Sigmoid colon (tissue), 4 donors: ENCODE data around the gene SERPINB11.

Experiments used
- EP300 ChIP-seq, 4 donors: sonication (generic); formaldehyde crosslinking; IDR thresholded peaks; one replicate each; pipeline ENCODE4 v1.6.1; 2017; ENCODE audit warnings: antibody characterized with exemption in 4 of 4
- TF ChIP-seq, protein P1 (sequence below), 4 experiments: fragments of 450-650 bp in 3 of 4; fragments of 200-600 bp in 1 of 4; IDR thresholded peaks; one replicate each; pipeline ENCODE4 v1.5.1; 2016 to 2019; ENCODE audit warnings: antibody characterized with exemption in 4 of 4, mild to moderate bottlenecking in 3 of 4, moderate library complexity in 2 of 4

DNA sequence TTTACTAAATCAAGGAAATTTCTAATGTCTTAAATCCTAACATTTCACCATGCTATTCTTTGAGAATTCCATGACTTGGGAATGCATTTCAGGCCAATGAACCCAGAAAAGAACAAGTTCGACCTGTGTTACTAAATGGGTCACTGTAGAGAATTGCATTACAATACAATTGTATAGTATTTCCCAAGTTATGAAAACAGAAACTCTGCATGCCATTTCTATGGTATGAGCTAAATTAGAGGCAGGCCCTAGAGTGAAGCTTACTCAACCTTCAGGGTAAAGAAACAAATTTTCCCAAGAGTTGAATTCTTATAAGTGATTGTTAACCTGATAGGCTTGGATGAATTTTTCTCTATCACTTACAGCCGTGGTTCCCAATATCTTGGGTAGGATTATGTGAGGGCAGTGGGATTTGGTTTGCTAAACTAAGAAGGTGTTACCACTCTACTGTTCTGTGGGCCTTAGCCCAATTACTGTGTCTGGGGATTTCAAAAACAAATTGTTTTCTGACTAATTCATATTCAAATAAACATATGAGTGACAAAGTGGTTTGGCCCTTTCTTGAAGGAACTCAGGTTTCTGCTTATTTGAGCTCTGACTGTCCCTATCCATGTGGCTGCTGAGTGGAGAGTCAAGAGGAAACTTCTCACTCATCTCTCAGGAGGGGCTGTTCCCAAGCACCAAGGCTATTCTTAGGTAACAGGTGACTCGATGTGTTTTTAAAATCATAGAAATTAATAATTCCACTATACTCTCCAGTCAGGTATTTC lies 61.3 kb downstream of the SERPINB11 start:
- no peak for TF ChIP-seq EP300 (IDR thresholded peaks at IDR 0.05)
- TF ChIP-seq, protein P1, sequence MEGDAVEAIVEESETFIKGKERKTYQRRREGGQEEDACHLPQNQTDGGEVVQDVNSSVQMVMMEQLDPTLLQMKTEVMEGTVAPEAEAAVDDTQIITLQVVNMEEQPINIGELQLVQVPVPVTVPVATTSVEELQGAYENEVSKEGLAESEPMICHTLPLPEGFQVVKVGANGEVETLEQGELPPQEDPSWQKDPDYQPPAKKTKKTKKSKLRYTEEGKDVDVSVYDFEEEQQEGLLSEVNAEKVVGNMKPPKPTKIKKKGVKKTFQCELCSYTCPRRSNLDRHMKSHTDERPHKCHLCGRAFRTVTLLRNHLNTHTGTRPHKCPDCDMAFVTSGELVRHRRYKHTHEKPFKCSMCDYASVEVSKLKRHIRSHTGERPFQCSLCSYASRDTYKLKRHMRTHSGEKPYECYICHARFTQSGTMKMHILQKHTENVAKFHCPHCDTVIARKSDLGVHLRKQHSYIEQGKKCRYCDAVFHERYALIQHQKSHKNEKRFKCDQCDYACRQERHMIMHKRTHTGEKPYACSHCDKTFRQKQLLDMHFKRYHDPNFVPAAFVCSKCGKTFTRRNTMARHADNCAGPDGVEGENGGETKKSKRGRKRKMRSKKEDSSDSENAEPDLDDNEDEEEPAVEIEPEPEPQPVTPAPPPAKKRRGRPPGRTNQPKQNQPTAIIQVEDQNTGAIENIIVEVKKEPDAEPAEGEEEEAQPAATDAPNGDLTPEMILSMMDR (IDR thresholded peaks at IDR 0.05) = no peak
